ENCODE results near the gene GSDME. TPM values are rescaled to one million over a fixed set of nuclear protein-coding genes. Genes with fewer than 3 reads are reported as not detected.

The GSDME gene
- total RNA-seq, 2 experiments from 2014 or later: 5.4 to 5.9 TPM

DNA sequence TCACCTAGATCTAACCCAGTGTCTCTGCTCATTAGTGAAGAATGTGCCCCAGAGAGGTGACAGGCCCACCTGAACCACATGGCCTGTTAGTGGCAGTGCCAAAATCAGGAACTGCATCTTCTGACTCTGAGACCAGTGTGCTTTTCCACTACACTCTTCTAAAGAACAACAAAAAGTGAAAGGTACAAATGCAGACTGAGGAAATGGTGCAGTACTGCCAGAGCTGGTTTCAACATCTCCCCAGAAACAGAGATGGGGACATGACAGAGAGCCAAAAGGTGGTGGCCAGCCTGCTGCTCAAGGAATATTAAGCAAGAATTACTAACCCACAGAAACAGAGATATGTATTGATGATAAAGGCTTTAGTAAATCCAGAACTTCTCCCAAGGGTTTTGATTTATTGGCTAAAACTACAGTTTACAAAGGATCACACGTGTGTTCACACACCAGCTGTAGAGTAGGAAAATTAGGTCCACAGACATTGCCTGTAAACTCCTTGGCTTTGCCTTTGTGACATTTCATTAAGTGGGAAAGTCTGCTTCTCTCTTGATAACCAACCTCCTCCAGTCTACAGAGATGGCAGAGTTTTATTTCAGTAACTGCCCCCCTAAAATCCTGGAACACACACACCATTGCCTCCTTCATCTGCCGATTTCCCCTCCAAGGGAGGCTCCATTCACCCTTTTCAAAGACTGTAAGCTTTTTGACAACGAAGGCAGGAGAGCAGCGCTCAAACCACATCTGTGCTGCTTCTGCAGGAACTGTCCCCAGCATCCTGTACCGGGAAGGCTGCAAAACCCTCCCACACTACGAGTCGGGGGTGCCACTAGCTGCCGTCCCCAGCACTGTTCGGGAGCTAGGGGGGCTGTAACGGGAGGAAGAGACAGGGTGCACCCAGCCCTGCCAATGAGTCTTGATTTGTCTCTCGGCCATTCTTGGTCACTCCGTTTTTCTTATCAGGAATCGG lies 29.8 kb downstream of the GSDME start:
- CTCF ChIA-PET: no interaction called here
- POLR2A ChIA-PET: no interaction called here

DNA sequence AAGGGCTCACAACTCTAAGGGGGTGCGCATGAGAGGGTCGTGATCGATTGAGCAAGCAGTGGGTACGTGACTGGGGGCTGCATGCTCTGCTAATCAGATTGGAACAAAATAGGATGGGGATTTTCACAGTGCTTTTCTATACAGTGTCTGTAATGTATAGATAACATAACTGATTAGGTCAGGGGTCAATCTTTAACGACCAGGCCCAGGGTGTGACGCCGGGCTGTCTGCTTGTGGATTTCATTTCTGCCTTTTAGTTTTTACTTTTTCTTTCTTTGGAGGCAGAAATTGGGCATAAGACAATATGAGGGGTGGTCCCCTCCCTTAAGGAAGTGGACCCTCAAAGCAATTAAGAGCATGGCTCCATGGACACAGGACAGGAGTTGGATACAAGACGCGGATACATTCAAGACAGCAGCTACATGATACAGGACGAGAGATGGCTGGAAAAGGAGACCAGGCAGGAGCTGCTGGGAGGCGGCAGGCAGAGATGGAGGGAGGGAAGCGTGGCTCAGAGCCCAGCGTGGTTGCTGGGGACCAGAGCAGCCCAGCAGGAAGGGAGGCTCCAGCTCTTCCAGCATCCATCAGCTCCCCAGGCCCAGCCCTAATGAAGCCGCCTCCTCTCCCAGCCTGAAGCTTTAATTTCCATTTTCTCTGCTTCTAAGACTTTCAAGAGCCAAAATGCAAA lies 31.6 kb downstream of the GSDME start:
- ChIA-PET POLR2A (no interaction called here), CTCF (no interaction called here)

DNA sequence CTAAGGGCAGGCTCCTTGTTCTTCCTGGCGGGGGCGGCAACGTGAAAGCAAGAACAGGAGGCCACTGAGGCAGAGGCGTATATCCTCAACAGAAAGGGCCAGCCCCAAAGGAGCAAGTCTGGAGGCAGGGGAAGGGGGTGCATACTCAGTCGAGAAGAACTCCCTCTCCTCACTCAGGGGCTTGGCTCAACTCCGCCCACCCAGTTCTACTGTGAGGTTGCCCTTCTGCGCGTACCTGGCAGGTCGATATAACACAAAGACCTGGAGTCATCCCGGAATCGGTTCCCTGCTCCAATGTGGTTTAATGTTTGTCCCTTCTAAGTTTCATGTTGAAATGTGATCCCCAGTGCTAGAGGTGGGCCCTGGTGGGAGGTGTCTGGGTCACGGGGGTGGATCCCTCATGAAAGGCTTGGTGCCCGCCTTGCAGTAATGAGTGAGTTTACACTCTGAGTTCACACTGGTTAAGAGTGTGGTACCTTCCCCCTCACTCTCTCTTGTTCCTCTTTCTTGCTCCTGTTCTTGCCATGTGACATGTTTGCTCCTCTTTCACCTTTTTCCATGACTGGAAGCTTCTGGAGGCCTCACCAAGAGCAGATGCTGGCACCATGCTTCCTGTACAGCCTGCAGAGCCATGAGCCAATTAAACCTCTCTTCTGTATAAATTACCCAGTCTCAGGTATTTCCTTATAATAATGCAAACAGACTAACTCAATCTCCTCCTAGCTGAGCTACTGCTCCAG lies 32.6 kb downstream of the GSDME start:
- ChIA-PET CTCF (no interaction called here), POLR2A (no interaction called here)

DNA sequence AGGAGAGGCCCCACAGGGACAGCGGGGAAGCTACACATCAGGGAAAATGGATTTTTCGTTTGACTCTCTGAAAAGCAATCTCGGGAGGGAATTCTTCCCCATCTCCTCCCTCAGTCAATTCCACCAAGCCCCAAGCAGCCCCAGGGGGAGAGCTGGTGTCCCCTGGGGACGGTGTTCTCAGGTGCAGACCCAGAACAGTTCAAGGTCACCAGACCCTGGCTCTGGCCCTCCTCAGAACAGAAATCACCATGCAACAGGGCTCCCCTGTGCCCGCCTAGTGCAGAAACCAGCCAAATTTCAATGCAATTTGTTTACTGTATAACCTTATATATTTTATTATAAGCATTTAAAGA lies 34.1 kb downstream of the GSDME start:
- ChIA-PET POLR2A (no interaction called here), CTCF (no interaction called here)

DNA sequence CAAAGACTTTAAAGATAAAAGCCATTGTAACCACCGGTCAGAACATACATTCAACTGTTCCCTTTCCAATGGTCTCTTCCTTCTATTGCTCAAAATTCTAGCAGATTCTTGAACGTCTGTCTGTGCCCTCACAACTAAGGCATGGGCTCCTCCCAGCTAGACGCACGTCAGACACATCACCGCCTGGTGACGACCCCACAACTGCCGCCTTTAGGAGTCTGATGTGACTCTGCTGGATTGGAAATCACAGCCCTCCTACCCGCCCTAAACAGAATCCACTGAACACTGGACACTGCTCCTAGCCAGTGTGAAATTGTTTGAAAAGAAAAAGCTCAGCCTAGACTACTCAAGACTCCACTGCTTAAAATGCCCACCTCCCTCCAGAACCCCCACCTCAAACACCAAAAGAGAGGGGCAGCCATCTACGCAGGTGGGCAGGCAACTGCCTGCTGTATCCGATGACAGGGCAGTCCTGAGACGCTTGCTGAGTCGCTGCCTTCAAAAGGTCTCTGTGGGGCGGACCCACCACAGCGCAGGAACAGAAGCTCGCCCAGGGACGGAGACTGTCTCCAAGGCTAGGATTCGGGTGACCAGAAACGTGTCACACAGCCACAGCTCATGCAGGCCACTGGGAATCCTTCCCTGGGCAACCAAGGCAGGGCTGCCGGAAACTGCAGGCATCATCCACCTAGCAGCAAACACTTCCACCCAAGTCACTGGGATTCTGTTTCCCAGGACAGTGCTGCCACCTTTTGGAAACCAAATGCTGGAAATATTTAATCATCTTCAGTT lies 34.7 kb downstream of the GSDME start:
- POLR2A ChIA-PET: no interaction called here
- CTCF ChIA-PET: no interaction called here

DNA sequence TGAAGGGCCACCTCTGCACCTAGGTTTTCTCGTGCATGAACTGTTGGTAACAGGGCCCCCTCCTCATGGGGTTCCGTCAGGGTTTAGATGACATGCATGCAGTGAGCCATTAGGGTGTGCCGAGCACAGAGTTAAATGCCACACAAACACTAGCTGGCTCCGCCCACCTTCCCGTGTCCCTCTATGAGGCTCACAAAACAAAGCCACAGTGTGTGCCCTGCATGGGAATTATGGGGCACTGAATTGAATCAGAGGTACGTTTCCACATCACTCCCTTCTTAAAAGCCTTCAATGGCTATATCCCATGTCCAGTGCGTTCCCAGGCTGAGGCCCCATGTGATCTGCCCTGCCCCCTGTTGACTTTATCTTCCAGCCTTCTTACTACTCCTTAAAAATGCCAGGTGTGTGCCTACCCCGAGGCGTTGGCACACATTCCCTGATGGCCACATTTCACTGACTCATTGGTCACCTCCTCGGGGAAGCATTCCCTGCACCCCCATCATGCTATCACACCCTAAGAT lies 35.7 kb downstream of the GSDME start:
- ChIA-PET POLR2A (no interaction called here), CTCF (no interaction called here)

DNA sequence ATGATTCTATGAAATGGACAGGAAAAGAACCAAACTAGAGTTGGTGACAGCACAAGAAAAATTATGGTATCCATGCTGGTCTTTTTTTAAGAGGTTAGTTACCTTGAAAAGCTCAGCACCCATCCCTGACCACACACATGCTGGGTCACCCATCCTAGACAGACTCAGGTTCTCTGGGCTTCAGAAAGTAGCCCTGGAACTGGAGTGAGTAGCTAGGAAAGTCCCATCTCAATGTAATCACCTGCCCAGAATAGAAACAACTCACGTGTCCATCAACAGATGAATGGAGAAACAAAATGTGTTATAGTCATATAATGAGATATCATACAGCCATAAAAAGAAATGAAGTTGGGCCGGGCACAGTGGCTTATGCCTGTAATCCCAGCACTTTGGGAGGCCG lies 37.0 kb downstream of the GSDME start:
- ChIA-PET POLR2A (no interaction called here), CTCF (no interaction called here)

DNA sequence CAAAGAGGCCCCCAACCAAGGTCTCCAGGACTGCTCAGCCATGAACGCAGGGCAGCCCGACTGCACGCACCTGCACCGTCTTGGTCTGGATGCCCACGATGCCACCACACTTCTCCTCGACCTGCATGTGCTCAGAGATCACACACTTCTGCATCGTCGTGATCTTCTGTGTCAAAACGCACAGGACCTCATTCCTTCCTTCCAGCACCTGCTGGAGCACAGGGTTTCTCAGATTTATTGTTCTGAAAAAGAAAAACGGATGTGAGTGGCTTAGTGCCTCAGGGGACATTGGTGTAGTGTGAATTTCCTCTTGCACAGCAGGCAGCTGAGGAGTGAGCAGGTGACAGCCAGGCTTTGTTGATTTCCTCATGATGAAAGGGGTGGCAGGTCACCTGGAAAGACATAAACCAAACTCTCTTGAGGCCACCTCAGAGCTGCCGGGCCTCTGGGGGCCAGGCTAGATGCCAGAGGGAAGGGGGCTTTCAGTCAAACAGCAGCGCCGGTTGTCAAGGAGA lies 38.2 kb downstream of the GSDME start:
- CTCF ChIA-PET: no interaction called here
- POLR2A ChIA-PET: no interaction called here

DNA sequence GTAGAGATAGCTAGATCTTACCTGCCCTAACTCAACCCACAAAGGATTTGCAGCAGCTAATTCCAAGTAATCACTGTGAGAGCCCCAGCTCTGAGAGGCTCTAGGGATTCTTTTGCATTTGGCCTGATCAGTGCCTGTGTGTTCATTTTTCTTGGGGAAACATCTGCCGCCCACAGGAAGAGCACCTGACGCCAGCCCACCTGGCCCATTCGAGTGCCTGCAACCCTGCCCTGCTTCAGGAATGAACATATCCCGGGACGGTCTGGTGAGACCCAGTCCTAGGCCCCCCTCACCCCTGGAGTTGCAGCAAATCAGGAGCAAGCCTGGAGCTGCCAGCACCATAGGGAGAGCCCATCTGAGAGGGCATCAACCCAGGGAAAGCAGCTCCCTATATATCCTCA lies 38.8 kb downstream of the GSDME start:
- ChIA-PET CTCF (interaction anchor here (0.9 to 1.2 kb wide), 3 partner anchors 10 to 377 kb away, joined by 3 to 5 read pairs (median 4); no protein-coding TSS in a partner anchor), POLR2A (no interaction called here)

DNA sequence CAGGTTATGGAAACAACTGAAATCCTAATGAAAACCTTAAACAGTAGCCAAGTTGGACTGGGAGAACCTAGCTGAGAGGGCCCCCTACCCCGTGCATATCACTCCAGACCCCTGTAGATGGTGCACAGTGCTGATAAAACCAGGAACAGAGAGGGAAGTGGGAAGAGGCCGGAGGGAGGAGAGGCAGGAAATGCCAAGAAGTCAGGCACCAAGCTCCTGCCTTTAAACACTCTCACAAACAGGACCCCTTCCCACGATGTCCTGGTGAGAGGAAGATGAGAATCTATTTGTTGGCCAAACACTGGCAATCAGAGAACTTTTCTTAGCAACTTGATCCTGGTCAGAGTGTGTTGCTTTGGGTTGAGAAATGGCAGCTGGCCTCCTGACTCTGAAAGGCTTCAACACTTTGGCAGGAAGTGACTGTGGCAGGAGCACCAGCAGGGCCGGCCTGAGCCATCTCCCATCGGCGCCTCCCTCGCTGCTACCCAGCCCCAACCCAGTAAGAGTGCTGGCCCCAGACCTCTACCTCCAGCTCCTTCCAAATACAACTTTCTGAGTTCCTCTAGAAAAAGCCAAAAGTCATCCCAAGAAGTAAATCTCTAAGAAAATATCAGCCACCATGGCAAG lies 39.5 kb downstream of the GSDME start:
- ChIA-PET CTCF (interaction anchor here (0.9 to 1.2 kb wide), 3 partner anchors 9 to 378 kb away, joined by 3 to 5 read pairs (median 4); no protein-coding TSS in a partner anchor), POLR2A (no interaction called here)

DNA sequence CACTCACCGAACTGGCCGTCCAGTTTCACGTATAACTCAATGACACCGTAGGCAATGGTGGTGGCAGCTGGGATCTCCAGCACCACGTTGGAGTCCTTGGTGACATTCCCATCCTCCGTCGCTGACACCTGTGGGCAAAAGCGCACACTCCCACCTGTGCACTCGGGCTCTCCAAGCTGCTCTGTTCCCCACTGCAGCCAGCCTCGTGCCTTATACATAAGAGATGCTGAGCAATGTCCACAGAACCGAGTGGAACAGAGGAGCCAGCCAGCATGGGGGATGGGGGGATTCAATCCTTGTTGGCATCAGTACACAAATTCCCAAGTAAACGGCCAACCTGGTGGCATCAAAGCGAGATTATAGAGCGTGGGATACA lies 40.0 kb downstream of the GSDME start:
- ChIA-PET CTCF (interaction anchor here (0.9 to 1.2 kb wide), 2 partner anchors 9 to 379 kb away, joined by 4 to 5 read pairs; no protein-coding TSS in a partner anchor), POLR2A (no interaction called here)

DNA sequence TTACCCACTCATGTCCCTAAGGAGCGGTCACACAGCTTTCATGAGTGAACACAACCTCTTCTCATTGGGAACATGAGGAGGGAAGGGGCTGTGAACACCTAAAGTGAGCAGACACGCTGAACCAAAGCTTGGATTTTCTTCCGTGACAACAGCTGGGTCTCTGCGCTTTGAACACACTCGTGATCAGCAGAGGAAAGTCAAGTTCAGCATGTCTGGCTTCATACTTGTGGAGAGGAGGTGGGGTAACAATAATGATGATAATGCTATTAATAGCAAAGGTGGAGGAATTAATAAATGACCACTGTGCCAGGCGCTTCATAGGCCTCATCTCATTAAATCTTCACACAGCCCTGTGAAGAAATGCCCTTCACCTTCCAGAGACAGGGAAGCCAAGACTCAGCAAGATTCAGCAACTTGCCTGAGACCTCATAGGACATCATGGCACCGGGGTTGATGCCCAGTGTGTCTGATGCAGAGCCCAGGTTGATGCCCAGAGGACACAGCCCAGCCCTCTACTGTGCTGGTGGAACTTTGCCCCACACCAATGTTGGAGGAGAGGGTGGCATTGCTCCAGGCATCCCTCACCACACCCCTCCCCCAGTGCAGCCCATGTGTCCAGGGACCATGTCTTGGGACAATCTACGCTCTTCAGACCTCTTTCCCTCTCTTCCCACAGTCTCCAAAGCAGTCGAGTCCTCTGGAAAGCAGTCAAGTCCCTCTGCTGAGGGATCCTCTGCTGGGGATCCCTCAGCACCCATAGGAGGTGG lies 40.6 kb downstream of the GSDME start:
- POLR2A ChIA-PET: no interaction called here
- CTCF ChIA-PET: no interaction called here

DNA sequence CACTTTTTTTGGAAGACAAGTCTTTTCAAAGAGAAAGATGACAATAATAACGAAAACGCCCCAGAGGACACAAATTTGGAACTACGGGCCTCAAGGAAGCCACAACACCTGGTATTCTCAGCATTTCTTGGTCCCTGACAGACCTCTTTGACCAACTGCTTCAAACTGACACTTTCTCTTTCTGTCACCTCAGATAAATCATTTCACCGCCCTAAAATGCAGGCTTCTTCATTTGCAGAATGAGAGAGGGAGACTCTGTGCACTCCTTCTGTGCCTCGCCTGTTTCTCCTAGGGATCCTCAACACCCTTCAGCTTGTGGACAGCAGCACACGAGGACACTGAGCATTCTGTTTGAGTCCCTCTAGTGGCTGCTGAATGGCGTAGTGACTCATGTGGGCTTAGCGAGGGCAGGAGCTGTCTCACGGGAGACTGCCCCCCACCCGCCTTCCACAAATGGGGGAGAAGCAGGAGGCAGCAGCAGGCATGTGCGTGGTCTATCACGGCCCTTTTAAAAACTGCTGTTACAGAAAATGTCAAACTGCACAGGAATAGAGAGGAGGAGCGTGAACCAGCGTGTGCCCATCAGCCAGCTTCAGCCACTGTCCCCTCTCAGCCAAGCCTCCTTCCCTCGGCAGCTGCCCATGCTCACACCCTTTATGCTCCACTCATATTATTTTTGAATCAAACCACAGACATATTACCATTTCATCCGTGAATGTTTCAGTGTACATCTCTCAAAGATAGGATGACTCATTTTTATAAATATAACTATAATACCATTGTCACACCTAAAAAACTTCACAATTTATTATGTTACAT lies 41.4 kb downstream of the GSDME start:
- CTCF ChIA-PET: no interaction called here

DNA sequence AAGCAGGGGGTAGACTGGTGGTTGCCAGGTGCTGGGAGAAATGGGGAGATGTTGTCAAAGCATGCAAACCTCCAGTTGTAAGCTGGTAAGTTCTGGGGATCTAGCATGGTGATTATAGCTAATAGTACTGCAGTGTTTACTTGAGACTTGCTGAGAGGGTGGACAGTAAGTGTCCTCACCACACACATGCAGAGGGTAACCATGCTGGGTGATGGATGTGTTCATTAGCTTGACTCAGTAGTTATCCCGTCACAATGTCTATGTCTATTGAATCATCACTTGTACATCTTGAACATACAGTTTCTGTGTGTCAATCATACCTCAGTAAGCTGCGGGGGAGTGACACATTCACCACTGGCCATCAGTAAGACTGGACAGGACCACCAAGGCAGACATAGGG lies 42.1 kb downstream of the GSDME start:
- ChIA-PET POLR2A (no interaction called here), CTCF (no interaction called here)

More for the DNA sequence above, 41.4 kb downstream of the GSDME start:
- POLR2A ChIA-PET: no interaction called here

DNA sequence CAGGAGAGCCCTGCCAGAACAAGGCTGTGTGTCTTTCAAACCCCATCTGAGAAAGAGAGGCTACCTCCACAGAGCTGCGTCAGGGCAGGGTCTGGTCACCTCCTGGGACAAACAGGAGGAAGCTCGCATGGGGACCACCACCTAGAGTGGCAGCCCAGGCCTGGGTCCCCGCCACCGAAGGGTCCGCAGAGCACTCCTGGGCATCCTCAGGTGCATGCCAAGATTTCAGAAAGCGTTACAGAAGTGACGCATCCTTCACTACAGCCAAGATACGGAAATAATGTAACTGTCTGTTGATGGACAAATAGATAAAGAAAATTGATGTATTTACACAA lies 42.6 kb downstream of the GSDME start:
- POLR2A ChIA-PET: no interaction called here
- CTCF ChIA-PET: no interaction called here

DNA sequence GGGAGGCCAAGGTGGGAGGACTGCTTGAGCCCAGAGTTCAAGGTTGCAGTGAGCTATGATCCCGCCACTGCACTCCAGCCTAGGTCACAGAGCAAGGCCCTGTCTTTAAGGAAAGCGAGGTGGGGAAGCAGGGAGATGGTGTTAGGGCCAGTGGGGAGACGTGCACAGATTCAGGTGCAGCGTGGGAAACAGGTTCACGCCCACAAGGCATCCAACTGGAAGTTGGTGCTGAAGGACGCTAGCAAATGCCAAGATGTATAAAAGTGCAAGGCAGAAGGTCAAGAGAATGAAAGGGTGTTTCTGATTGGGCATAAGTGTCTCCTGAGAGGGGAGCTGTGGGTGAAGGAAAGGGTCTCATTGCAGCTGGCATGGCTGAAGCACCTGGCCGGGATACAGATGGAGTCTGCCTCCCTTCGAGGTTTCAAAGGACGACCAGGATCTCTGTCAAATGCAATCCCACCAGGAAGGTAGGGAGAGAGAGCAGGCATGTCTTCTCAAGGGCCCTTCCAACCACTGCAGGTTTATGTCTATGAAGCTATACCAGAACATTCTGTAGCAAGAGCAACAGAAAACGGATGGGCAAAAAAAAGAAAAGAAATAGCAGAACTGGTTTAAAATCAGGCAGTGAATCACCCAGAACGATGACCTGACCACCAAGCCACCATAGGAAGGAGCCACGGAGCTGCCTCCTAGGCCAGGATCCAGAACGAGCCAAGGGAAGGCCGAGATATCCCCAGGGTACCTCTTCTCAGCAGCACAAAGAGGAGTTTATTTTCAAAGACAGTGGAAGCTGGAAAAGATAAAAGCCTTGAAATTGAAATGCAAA lies 43.2 kb downstream of the GSDME start:
- POLR2A ChIA-PET: no interaction called here
- CTCF ChIA-PET: no interaction called here

All from activated CD8-positive, alpha-beta memory T cell treated with anti-CD3 and anti-CD28 coated beads for 36 hours (primary cell).